SU-DHL-6 (cell line): Measurements from ENCODE around the gene TMEM115.

Source experiments
- H2AFZ ChIP-seq: fragments of 200-600 bp; sonication (generic); 2 replicates; pipeline ENCODE4 v1.6.1; 2014; ENCODE audit warnings: low read depth, mild to moderate bottlenecking, moderate library complexity, mixed read lengths, antibody characterized with exemption, low read length; ENCODE audit not compliant: severe bottlenecking
- H3F3A ChIP-seq: fragments of 200-600 bp; shearing (Covaris generic); 2 replicates; pipeline ENCODE4 v1.6.0; 2016; ENCODE audit warnings: antibody characterized with exemption, mild to moderate bottlenecking; ENCODE audit not compliant: insufficient read depth
- H3K27ac ChIP-seq: fragments of 200-600 bp; sonication (generic); 2 replicates; pipeline ENCODE4 v1.5.1; 2016; ENCODE audit warnings: low read depth, mild to moderate bottlenecking, low read length, moderate library complexity, mixed read lengths
- H3K27me3 ChIP-seq: fragments of 200-600 bp; sonication (generic), shearing (Covaris generic); 2 replicates; pipeline ENCODE4 v1.6.0; 2014; ENCODE audit warnings: mild to moderate bottlenecking, low read length
- H3K36me3 ChIP-seq: fragments of 200-600 bp; sonication (generic); 2 replicates; pipeline ENCODE4 v1.6.1; 2014; ENCODE audit warnings: mild to moderate bottlenecking, low read length, mixed read lengths
- H3K4me2 ChIP-seq: fragments of 300-600, 200-600 bp; shearing (Covaris generic), sonication (generic); 2 replicates; pipeline ENCODE4 v1.6.0; 2014; ENCODE audit warnings: low read length, low read depth, mild to moderate bottlenecking; ENCODE audit not compliant: poor library complexity, severe bottlenecking
- H3K4me3 ChIP-seq: fragments of 200-600 bp; sonication (generic); 2 replicates; pipeline ENCODE4 v1.5.1; 2014; ENCODE audit warnings: antibody characterized with exemption, low read length, mild to moderate bottlenecking, mixed read lengths; ENCODE audit not compliant: insufficient read depth, poor library complexity, severe bottlenecking
- H3K79me2 ChIP-seq: fragments of 200-600 bp; sonication (generic); 2 replicates; pipeline ENCODE4 v1.6.1; 2014; ENCODE audit warnings: mild to moderate bottlenecking, low read length, moderate library complexity; ENCODE audit not compliant: insufficient read depth
- H3K9ac ChIP-seq: fragments of 200-600 bp; sonication (generic); 2 replicates; pipeline ENCODE4 v1.7.0; 2014; ENCODE audit warnings: mild to moderate bottlenecking, low read length
- H3K9me2 ChIP-seq: fragments of 200-600 bp; sonication (generic); replicated peaks from 2 replicates; pipeline ENCODE4 v1.6.1; 2014; ENCODE audit warnings: low read length; ENCODE audit not compliant: insufficient read depth
- H3K9me3 ChIP-seq: fragments of 200-600 bp; sonication (generic); 2 replicates; pipeline ENCODE4 v1.6.1; 2014; ENCODE audit warnings: low read length, mixed read lengths; ENCODE audit not compliant: insufficient read depth
- H4K20me1 ChIP-seq: fragments of 200-600 bp; sonication (generic); 2 replicates; pipeline ENCODE4 v1.6.1; 2014; ENCODE audit warnings: low read depth, mild to moderate bottlenecking, antibody characterized with exemption, low read length, moderate library complexity, mixed read lengths
- CTCF ChIP-seq: fragments of 200-600 bp; sonication (generic); IDR thresholded peaks from one replicate; pipeline ENCODE4 v1.5.1; 2017; ENCODE audit warnings: antibody characterized with exemption, mild to moderate bottlenecking, low read length, moderate library complexity; ENCODE audit not compliant: insufficient read depth, poor library complexity, severe bottlenecking
- EZH2phosphoT487 ChIP-seq: fragments of 200-600 bp; sonication (generic), shearing (Covaris generic); conservative IDR thresholded peaks from 2 replicates; pipeline ENCODE4 v1.6.1; 2018; ENCODE audit warnings: mild to moderate bottlenecking, antibody characterized with exemption, low read length, moderate library complexity, mixed read lengths

TMEM115 gene

GRCh38 chr3:50390508-50391224, 31.3 kb upstream of the TMEM115 start:
- no peaks in the 10 kb centered on the region for H3K27me3 ChIP-seq
- H2AFZ ChIP-seq, result no peak overlapping the region
- H3K4me2 ChIP-seq, result no peak overlapping the region
- H3K36me3 ChIP-seq, result no peaks in the 10 kb centered on the region
- H3K27ac ChIP-seq, result no peak overlapping the region
- H4K20me1 ChIP-seq, result no peaks in the 10 kb centered on the region
- H3K9me3 ChIP-seq, result no peaks in the 10 kb centered on the region
- H3K4me3 ChIP-seq, result no peak overlapping the region
- TF ChIP-seq EZH2phosphoT487 (no peak), CTCF (no peak)
- H3K9ac ChIP-seq, result no peak overlapping the region
- no peaks in the 10 kb centered on the region for H3K79me2 ChIP-seq
- no peaks in the 10 kb centered on the region for H3F3A ChIP-seq
- H3K9me2 ChIP-seq, result no peaks in the 10 kb centered on the region

GRCh38 chr3:50389414-50389767, 30.1 kb upstream of the TMEM115 start:
- Histone ChIP-seq H3K79me2 (no peaks in the 10 kb centered on the region), H3F3A (no peaks in the 10 kb centered on the region), H3K27me3 (no peaks in the 10 kb centered on the region), H2AFZ (no peak overlapping the region), H3K36me3 (no peaks in the 10 kb centered on the region), H3K9me3 (no peaks in the 10 kb centered on the region), H3K27ac (no peak overlapping the region), H3K9ac (no peak overlapping the region), H3K9me2 (no peaks in the 10 kb centered on the region), H3K4me3 (no peak overlapping the region), H3K4me2 (no peak overlapping the region), H4K20me1 (no peaks in the 10 kb centered on the region)
- TF ChIP-seq CTCF, result no peak
- no peak for TF ChIP-seq EZH2phosphoT487

GRCh38 chr3:50388720-50389413, 29.5 kb upstream of the TMEM115 start:
- no peaks in the 10 kb centered on the region for H3K27me3 ChIP-seq
- no peaks in the 10 kb centered on the region for H3K36me3 ChIP-seq
- H3K9ac ChIP-seq, result no peak overlapping the region
- H3K9me2 ChIP-seq, result no peaks in the 10 kb centered on the region
- H2AFZ ChIP-seq, result no peak overlapping the region
- no peaks in the 10 kb centered on the region for H4K20me1 ChIP-seq
- H3K27ac ChIP-seq, result no peak overlapping the region
- TF ChIP-seq EZH2phosphoT487 (no peak), CTCF (no peak)
- H3F3A ChIP-seq, result no peaks in the 10 kb centered on the region
- H3K4me2 ChIP-seq, result no peak overlapping the region
- no peak overlapping the region for H3K4me3 ChIP-seq
- H3K9me3 ChIP-seq, result no peaks in the 10 kb centered on the region
- no peaks in the 10 kb centered on the region for H3K79me2 ChIP-seq
